Hematopoietic multipotent progenitor cell treated with erythropoietin and hydrocortisone succinate and interleukin-3 and kit ligand, for 15 days (in vitro differentiated cells): ENCODE data around the gene UNC5B.

Source experiments
- DNase-seq: peaks from one replicate; pipeline ENCODE4 v3.0.0-alpha.2; 2015; ENCODE audit warnings: low spot score

Gene UNC5B

DNA sequence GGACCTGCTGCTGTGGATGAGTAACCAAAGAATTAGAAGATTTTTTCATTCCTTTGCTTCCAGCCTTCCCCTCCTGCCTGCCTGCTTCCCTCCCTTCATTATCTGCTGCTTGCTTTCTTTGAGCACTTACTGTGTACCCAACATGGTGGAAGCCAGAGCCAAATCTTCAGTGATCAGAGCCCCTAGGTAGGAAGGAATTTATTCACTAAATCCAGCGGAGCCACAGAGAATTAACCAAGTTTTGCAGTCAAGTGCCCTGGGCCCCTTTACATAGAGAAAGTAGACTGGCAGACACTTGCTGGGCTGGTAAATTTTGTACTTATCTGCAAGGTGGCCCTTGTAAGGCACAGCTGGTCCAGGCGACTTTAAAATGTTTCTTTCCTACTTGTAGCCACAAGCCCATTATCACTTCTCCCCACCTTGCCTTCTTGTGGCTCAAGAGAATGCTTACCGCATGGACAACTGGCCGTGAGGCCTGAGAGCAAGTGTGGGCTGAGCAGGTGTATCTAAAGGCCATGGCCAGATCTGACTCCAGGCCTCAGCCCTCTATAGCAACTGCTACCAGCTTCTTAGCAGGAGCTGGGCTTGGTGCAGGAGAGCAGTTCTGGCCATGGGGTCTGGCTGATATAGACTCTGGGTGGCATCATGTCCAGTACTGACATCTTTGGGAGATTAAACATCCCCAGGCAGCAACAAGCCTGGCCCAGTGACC lies 11.1 kb downstream of the UNC5B start:
- no peak for DNase-seq

DNA sequence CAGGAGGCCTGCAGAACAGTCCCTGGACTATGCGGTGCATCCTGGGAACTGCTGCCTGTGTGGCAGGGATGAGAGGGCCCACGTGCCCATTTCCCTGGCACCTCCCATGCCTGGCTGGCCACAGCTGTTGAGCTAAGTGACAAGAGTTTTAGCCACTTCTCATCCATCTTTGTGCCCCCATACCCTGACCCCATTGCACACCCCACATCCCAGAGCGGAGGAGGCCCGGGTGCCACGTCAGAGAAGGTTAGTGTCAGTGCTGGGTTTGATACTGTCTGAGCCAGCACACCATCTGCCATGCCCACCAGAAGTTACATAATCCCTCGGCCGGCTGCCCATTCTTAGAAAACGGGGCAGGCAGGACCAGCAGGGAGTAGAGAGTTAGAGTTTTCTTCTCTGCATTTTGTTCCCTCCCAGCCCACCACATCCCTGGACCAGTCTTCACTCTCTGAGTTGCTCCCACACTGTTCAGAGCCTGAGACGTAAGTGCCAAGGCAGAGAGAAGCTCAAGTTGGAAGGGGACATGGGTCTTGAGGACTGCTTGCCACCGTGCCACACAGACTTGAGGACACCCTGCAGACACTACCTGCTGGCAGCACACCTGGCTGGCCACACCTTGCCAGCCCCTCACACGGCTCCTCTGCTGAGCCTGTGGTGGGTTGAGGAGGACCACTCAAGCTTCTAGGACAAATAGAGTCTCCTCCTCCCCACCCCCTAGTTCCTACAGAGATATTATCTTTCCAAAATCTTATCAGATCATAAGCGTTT lies 13.1 kb downstream of the UNC5B start:
- DNase-seq: no peak

- DNase-seq: no peak
Measured at GRCh38 chr10:71228875-71229675, 16.7 kb downstream of the UNC5B start.

DNA sequence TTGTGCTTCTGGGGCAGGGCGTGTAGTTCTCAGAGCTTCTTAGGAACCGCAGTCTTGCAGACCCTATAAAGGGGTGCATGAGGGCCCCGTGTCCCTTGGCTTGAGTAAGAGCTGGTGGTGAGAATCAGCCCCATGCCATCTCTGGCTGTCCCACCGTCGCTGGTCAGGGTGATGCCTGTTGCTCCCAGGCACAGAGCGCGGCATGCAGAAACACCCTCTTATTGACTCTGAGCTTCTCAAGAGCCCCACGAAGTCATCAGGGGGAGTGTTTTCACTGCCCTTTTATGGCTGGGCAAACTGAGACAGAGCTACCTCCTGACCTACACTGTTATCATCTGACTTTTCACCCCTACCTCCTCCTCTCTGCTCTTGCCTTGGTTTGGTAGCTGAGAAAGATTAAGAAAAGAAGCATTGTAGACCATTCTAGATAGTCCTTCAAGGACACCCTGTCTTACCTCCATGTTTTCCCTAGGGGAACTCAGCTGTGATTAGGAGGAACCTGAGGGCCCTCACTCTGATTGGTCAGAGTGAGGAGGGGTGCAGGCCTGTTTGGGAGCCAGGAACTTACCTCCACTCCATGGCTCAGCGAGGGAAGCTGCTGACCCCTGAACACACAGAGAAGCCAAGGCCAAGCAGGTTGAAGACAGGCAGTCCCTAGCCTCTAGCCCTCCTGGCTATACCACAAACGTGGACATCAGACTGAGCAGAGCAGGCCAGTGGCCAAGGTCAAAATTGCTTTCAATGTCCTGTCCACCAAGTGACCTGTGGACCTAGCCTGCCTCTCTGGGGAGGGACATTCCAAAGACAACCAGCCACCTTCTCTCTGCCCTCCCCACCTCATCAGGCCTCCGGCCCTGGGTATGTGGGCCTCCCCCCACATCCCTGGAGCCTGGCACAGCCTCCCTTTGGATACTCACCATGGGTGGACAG lies 17.6 kb downstream of the UNC5B start:
- no peak for DNase-seq

DNA sequence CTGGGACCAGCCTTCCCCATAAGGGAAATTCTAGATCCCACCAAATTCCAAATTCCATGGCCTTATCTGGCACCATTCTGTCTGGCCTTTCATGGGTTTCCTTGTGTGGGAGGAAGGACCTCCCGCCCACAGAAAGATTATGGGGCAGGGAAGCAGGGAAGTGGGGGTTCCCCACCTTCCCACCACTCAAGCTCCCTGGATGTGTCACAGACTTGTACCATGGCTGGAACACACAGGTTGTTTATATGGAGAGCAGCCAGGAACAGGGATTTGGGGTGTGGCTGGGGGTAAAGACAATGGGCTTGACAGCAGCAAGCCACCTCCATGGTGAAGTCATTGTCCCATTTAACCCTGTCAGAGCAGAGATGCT lies 18.3 kb downstream of the UNC5B start:
- DNase-seq: no peak

GRCh38 chr10:71231206-71231605 lies 18.8 kb downstream of the UNC5B start:
- no peak for DNase-seq

DNA sequence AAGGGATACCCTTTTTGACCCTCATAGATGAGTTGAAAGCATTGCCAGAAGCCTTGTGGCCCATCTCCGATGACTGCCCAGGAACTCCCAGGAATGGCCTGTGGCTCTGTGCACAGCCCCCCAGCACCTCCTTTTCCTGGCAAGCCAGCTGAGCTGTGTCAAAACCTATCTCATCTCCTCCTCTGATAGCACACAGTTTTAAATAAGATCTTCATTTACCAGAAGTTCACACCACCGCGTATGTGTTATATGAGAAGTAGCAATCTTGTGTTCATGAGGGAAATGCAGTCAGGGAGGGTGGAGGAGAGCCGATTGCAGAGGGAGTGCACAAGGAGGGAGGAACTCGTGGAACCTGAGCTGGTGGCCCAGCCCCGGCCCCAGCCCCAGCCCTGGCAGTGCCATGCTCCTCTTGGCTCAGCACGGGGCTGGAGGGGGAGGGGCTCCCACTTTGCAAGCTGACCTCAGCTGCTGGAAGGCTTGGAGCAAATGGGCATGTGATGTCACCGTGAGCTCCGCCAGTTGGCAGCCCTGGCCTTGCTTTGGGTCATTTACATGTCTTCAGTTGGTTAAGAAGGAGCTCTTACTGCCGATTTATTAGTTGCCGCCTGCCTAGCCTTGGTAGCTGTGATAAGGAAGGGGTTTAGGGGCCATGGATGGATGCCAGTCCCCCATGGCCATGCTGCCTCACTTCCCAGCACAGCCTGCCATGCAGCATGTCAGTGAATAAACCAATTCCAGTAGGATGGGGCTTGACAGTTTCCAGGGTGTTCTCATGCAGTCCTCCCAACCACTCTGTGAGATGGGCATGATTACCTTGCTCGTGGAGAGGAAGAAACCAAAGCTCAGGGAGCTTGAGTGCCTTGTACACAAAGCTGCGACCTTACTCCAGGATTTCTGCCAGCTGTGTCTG lies 20.0 kb downstream of the UNC5B start:
- no peak for DNase-seq

GRCh38 chr10:71233482-71233892 lies 21.1 kb downstream of the UNC5B start:
- DNase-seq: no peak

GRCh38 chr10:71234004-71234894 lies 21.9 kb downstream of the UNC5B start:
- DNase-seq: no peak

DNA sequence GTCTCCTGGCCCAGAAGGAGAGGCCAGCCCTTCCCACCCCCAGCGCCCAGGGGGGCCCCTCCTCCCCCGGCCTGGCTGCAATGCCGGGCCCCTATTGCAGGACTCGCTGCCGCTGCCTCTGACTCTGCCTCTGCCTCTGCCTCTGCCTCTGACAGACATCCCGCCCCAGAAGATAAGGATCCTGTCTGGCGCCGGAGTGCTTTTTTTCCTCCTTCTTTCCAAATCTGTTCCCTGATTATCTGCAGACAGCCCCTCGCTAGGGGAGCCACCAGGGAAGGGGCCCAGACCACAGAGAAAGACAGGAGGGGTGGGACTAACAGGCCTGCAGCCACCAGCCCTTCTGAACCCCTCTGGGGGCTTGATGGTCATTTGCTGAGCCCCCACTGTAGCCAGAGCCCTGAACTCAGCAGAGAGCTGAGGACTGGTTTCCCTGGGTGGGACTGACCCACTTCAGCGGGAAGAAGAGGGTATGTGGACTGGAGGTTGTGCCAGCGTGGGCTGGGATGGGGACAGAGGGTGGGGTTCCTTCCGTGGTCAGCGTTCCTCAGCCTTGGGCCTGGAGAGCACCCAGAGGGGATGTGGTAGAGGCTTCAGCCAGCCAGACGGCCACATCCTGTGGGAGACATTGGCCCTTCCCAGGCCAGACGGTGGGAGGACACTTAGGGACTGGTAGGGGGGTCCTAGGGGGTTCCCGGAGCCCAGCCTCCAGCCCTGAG lies 22.8 kb downstream of the UNC5B start:
- no peak for DNase-seq

GRCh38 chr10:71235808-71236207 lies 23.4 kb downstream of the UNC5B start:
- DNase-seq: no peak

DNA sequence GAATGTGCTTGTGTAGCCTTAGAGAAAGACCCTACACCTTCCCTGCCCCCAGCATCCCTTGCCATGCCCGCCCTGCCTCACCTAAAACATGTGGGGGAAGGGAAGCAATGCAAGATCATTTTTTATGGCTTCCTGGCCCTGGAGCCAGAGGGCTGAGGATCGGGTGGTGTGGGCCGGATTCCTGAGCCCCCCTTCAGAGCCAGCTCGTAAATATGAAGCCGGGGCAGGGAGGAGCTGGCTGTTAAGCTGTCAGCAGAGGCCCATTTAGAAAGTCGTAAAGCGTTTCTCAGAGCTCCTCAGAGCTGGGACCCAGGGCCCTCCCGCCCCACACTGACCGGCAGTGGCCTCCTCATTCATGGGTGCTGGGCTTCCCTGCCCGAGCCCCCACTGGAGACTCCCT lies 23.9 kb downstream of the UNC5B start:
- DNase-seq: no peak

DNA sequence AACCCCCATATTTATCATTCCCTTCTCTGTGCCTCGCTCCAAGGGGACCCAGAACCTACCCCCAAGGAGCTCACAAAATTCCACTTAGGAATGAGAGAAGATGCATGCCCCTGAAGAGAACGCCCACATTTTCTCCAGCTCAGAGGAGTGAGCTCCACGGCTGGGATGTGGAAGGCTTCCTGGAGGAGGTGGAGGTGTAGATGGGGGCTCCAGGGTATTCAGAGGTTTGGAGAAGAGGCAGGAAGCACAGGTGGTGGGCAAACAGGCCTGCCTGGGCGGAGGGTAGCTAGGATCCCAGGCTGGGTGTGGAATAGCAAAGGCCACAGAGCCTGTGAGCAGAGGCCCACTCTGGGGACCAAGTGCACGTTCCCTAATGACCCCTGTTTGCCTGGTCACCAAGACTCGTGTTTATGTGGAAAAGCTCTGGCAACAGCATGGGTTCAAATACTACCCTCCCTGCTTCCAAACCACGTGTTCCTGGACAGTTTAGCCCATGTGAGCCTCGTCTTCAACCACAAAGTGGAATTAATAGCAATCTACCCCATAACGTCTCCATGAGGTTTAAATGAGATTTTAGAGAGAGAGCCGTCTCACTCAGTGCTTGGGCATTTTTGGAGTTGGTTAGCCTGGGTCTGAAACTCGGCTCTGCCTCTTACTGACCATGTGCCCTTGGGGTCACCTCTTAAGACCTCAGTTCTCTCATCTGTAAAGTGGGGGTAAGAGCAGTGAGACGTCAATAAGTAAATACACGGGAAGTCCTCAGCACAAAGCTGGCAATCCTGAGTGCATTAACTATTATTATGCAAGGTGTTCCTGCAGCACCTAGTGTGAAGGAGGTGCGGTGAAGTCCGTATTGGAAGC lies 24.7 kb downstream of the UNC5B start:
- no peak for DNase-seq

GRCh38 chr10:71237843-71238623 lies 25.7 kb downstream of the UNC5B start:
- DNase-seq: no peak

DNA sequence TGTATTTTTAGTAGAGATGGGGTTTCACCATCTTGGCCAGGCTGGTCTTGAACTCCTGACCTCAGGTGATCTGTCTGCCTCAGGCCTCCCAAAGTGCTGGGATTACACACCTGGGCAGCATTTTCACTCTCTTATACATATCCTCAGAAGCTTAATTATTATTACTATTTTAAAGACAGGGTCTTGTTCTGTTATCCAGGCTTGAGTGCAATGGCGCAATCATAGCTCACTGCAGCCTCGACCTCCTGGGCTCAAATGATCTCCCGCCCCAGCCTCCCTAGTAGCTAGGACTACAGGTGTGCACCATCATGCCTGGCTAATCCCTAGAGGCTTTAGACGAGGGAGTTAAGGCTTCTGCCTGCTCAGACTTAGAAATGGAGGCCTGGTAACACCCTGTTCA lies 26.3 kb downstream of the UNC5B start:
- DNase-seq: no peak

GRCh38 chr10:71239131-71239915 lies 27.0 kb downstream of the UNC5B start:
- DNase-seq: no peak
